Measurements from ENCODE around the gene DISP3. TPM values are rescaled to one million over a fixed set of nuclear protein-coding genes. Genes with fewer than 3 reads are reported as not detected.

The DISP3 gene
- polyA plus RNA-seq, 1 donor (not counting 4 experiments of a cell fraction or from before 2014, with no cell fraction given) = not detected

- no peaks in the 10 kb centered on the region for H3K79me2 ChIP-seq (ENCODE audit: control insufficient read depth, insufficient read depth, low read length)
- no peak overlapping the region for H3K4me3 ChIP-seq (ENCODE audit: control insufficient read depth in 2 of 3, extremely low read depth in 1 of 3, insufficient read depth in 2 of 3, low read depth in 1 of 3, low read length in 3 of 3)
- dilution Hi-C loops (cut with MboI; ENCODE audit: extremely low pct_ligation_motif_present, low sequenced_read_pairs) = no loop called here
- H3K4me1 ChIP-seq (ENCODE audit: control insufficient read depth, extremely low read depth, insufficient read depth, low read length) = no peaks in the 10 kb centered on the region
- no peak overlapping the region for H3K9ac ChIP-seq (ENCODE audit: control insufficient read depth, extremely low read depth, insufficient read depth, low read length)
- no peaks in the 10 kb centered on the region for H3K9me1 ChIP-seq (ENCODE audit: control insufficient read depth, extremely low read depth, insufficient read depth, low read length)
- H3K9me3 ChIP-seq (ENCODE audit: control insufficient read depth, low read depth, low read length) = no peaks in the 10 kb centered on the region
- H3K4me2 ChIP-seq (ENCODE audit: control insufficient read depth, extremely low read depth, insufficient read depth, low read depth, low read length) = no peak overlapping the region
- H3K27ac ChIP-seq (ENCODE audit: control insufficient read depth, insufficient read depth, low read length) = no peak overlapping the region
- FAIRE-seq = no peak
- no peaks in the 10 kb centered on the region for H3K36me3 ChIP-seq (ENCODE audit: control insufficient read depth in 2 of 2, extremely low read depth in 1 of 2, insufficient read depth in 2 of 2, low read length in 2 of 2)
- H3K27me3 ChIP-seq (ENCODE audit: control insufficient read depth, extremely low read depth, insufficient read depth, low read length) = peaks cover 16% of the 10 kb centered on the region
- TF ChIP-seq CTCF (optimal IDR thresholded peaks at IDR 0.05 in 1 of 3, IDR thresholded peaks at IDR 0.05 in 1 of 3, conservative IDR thresholded peaks at IDR 0.05 in 1 of 3; ENCODE audit: extremely low read depth in 1 of 3, insufficient read depth in 2 of 3, low read length in 3 of 3) (no peak), EZH2 (IDR thresholded peaks at IDR 0.05; ENCODE audit: low read length) (no peak)
- no peak overlapping the region for H2AFZ ChIP-seq (ENCODE audit: control insufficient read depth, low read length)
- DNase-seq (ENCODE audit: low read depth, low spot score) = no peak
- no peaks in the 10 kb centered on the region for H4K20me1 ChIP-seq (ENCODE audit: control insufficient read depth, extremely low read depth, insufficient read depth, low read length)
These were observed 57.0 kb downstream of the DISP3 start for GRCh38 chr1:11535761-11536572.

GRCh38 chr1:11536573-11537379 lies 57.8 kb downstream of the DISP3 start:
- Histone ChIP-seq H3K79me2 (ENCODE audit: control insufficient read depth, insufficient read depth, low read length) (no peaks in the 10 kb centered on the region), H4K20me1 (ENCODE audit: control insufficient read depth, extremely low read depth, insufficient read depth, low read length) (no peaks in the 10 kb centered on the region), H3K27me3 (ENCODE audit: control insufficient read depth, extremely low read depth, insufficient read depth, low read length) (peaks cover 12% of the 10 kb centered on the region), H3K36me3 (ENCODE audit: control insufficient read depth in 2 of 2, extremely low read depth in 1 of 2, insufficient read depth in 2 of 2, low read length in 2 of 2) (no peaks in the 10 kb centered on the region), H3K4me3 (ENCODE audit: control insufficient read depth in 2 of 3, extremely low read depth in 1 of 3, insufficient read depth in 2 of 3, low read depth in 1 of 3, low read length in 3 of 3) (no peak overlapping the region), H2AFZ (ENCODE audit: control insufficient read depth, low read length) (no peak overlapping the region), H3K27ac (ENCODE audit: control insufficient read depth, insufficient read depth, low read length) (no peak overlapping the region), H3K9me1 (ENCODE audit: control insufficient read depth, extremely low read depth, insufficient read depth, low read length) (no peaks in the 10 kb centered on the region), H3K9me3 (ENCODE audit: control insufficient read depth, low read depth, low read length) (no peaks in the 10 kb centered on the region), H3K4me1 (ENCODE audit: control insufficient read depth, extremely low read depth, insufficient read depth, low read length) (no peaks in the 10 kb centered on the region), H3K9ac (ENCODE audit: control insufficient read depth, extremely low read depth, insufficient read depth, low read length) (no peak overlapping the region), H3K4me2 (ENCODE audit: control insufficient read depth, extremely low read depth, insufficient read depth, low read depth, low read length) (no peak overlapping the region)
- dilution Hi-C loops (cut with MboI; ENCODE audit: extremely low pct_ligation_motif_present, low sequenced_read_pairs) = no loop called here
- DNase-seq (ENCODE audit: low read depth, low spot score) = no peak
- no peak for FAIRE-seq
- TF ChIP-seq EZH2 (IDR thresholded peaks at IDR 0.05; ENCODE audit: low read length) = no peak
- no peak for TF ChIP-seq CTCF (optimal IDR thresholded peaks at IDR 0.05 in 1 of 3, IDR thresholded peaks at IDR 0.05 in 1 of 3, conservative IDR thresholded peaks at IDR 0.05 in 1 of 3; ENCODE audit: extremely low read depth in 1 of 3, insufficient read depth in 2 of 3, low read length in 3 of 3)
